HEK293 (cell line): Measurements from ENCODE around the gene SETD1A.

ENCODE experiments used
- HOXA7 ChIP-seq: sonication (generic); formaldehyde crosslinking; IDR thresholded peaks from 2 replicates; pipeline ENCODE4 v1.8.1; 2022; ENCODE audit warnings: missing genetic modification reagents, borderline replicate concordance
- PBX3 ChIP-seq: sonication (generic); formaldehyde crosslinking; IDR thresholded peaks from 2 replicates; pipeline ENCODE4 v1.8.1; 2022; ENCODE audit warnings: mild to moderate bottlenecking, moderate library complexity, missing genetic modification reagents
- REST ChIP-seq: fragments of 450-650 bp; formaldehyde crosslinking; IDR thresholded peaks from 2 replicates; pipeline ENCODE4 v1.5.1; 2016; ENCODE audit warnings: missing biosample characterization, missing genetic modification characterization
- YY1 ChIP-seq: fragments of 450-650 bp; formaldehyde crosslinking; IDR thresholded peaks from 2 replicates; pipeline ENCODE4 v1.5.1; 2018; ENCODE audit warnings: missing biosample characterization, missing genetic modification characterization
- ZBTB49 ChIP-seq: fragments of 450-650 bp; formaldehyde crosslinking; IDR thresholded peaks from 2 replicates; pipeline ENCODE4 v1.5.1; 2016; ENCODE audit warnings: missing biosample characterization, missing genetic modification characterization, low read depth
- ZFP69B ChIP-seq: fragments of 450-650 bp; formaldehyde crosslinking; IDR thresholded peaks from 2 replicates; pipeline ENCODE4 v1.5.1; 2016; ENCODE audit warnings: missing biosample characterization, missing genetic modification characterization
- ZNF514 ChIP-seq: fragments of 450-650 bp; formaldehyde crosslinking; IDR thresholded peaks from 2 replicates; pipeline ENCODE4 v1.5.1; 2016; ENCODE audit warnings: missing biosample characterization, missing genetic modification characterization
- ZNF561 ChIP-seq: fragments of 450-650 bp; IDR thresholded peaks from 2 replicates; pipeline ENCODE4 v1.5.1; 2018; ENCODE audit warnings: missing biosample characterization, missing genetic modification characterization, borderline replicate concordance
- ZNF645 ChIP-seq: fragments of 450-650 bp; formaldehyde crosslinking; IDR thresholded peaks from 2 replicates; pipeline ENCODE4; 2016; ENCODE audit warnings: missing biosample characterization, missing genetic modification characterization
- ZNF704 ChIP-seq: fragments of 450-650 bp; formaldehyde crosslinking; IDR thresholded peaks from 2 replicates; pipeline ENCODE4 v1.5.1; 2016; ENCODE audit warnings: missing biosample characterization, missing genetic modification characterization
- ZNF707 ChIP-seq: fragments of 450-650 bp; formaldehyde crosslinking; IDR thresholded peaks from 2 replicates; pipeline ENCODE4 v1.5.1; 2016; ENCODE audit warnings: missing biosample characterization, missing genetic modification characterization
- ZNF785 ChIP-seq: fragments of 450-650 bp; formaldehyde crosslinking; IDR thresholded peaks from 2 replicates; pipeline ENCODE4 v1.5.1; 2016; ENCODE audit warnings: missing biosample characterization, missing genetic modification characterization
- TF ChIP-seq, protein P1 (sequence below): fragments of 450-650 bp; formaldehyde crosslinking; IDR thresholded peaks from 2 replicates; pipeline ENCODE4 v1.5.1; 2016; ENCODE audit warnings: missing biosample characterization, missing genetic modification characterization
- TF ChIP-seq, protein P2 (sequence below): fragments of 450-650 bp; formaldehyde crosslinking; conservative IDR thresholded peaks from 2 replicates; pipeline ENCODE4 v1.5.1; 2016; ENCODE audit warnings: low read depth, missing biosample characterization, missing genetic modification characterization

- TF ChIP-seq ZNF704 (tag by site-specific recombination) (no peak), ZNF645 (tag by site-specific recombination) (no peak), PBX3 (CRISPR knock-in tag) (no peak), HOXA7 (CRISPR knock-in tag) (no peak), REST (tag by site-specific recombination) (no peak), ZBTB49 (tag by site-specific recombination) (no peak), ZNF785 (tag by site-specific recombination) (no peak), ZNF707 (tag by site-specific recombination) (no peak), YY1 (tag by site-specific recombination) (no peak), ZFP69B (tag by site-specific recombination) (no peak), ZNF561 (no peak), ZNF514 (tag by site-specific recombination) (no peak)
- TF ChIP-seq, protein P1, sequence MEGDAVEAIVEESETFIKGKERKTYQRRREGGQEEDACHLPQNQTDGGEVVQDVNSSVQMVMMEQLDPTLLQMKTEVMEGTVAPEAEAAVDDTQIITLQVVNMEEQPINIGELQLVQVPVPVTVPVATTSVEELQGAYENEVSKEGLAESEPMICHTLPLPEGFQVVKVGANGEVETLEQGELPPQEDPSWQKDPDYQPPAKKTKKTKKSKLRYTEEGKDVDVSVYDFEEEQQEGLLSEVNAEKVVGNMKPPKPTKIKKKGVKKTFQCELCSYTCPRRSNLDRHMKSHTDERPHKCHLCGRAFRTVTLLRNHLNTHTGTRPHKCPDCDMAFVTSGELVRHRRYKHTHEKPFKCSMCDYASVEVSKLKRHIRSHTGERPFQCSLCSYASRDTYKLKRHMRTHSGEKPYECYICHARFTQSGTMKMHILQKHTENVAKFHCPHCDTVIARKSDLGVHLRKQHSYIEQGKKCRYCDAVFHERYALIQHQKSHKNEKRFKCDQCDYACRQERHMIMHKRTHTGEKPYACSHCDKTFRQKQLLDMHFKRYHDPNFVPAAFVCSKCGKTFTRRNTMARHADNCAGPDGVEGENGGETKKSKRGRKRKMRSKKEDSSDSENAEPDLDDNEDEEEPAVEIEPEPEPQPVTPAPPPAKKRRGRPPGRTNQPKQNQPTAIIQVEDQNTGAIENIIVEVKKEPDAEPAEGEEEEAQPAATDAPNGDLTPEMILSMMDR (tag by site-specific recombination): no peak
- TF ChIP-seq, protein P2, sequence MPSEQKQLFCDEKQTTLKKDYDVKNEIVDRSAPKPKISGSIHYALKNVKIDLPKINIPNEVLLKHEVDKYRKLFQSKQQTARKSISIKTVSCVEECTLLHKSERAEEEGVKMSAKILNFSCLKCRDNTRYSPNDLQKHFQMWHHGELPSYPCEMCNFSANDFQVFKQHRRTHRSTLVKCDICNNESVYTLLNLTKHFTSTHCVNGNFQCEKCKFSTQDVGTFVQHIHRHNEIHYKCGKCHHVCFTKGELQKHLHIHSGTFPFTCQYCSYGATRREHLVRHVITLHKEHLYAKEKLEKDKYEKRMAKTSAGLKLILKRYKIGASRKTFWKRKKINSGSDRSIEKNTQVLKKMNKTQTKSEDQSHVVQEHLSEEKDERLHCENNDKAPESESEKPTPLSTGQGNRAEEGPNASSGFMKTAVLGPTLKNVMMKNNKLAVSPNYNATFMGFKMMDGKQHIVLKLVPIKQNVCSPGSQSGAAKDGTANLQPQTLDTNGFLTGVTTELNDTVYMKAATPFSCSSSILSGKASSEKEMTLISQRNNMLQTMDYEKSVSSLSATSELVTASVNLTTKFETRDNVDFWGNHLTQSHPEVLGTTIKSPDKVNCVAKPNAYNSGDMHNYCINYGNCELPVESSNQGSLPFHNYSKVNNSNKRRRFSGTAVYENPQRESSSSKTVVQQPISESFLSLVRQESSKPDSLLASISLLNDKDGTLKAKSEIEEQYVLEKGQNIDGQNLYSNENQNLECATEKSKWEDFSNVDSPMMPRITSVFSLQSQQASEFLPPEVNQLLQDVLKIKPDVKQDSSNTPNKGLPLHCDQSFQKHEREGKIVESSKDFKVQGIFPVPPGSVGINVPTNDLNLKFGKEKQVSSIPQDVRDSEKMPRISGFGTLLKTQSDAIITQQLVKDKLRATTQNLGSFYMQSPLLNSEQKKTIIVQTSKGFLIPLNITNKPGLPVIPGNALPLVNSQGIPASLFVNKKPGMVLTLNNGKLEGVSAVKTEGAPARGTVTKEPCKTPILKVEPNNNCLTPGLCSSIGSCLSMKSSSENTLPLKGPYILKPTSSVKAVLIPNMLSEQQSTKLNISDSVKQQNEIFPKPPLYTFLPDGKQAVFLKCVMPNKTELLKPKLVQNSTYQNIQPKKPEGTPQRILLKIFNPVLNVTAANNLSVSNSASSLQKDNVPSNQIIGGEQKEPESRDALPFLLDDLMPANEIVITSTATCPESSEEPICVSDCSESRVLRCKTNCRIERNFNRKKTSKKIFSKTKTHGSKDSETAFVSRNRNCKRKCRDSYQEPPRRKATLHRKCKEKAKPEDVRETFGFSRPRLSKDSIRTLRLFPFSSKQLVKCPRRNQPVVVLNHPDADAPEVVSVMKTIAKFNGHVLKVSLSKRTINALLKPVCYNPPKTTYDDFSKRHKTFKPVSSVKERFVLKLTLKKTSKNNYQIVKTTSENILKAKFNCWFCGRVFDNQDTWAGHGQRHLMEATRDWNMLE: no peak
These were observed 52.5 kb downstream of the SETD1A start for GRCh38 chr16:31009894-31010584.
